Stomach (tissue), 4 donors: ENCODE measurements around the gene AP5S1.

ENCODE experiments used
- EP300 ChIP-seq: sonication (generic); formaldehyde crosslinking; IDR thresholded peaks from one replicate; pipeline ENCODE4 v1.6.1; 2017; ENCODE audit warnings: antibody characterized with exemption
- POLR2A ChIP-seq, 4 donors: fragments of 450-650 bp; IDR thresholded peaks; one replicate each; pipeline ENCODE4 v1.6.1; 2016; ENCODE audit warnings: antibody characterized with exemption in 4 of 4, control low read depth in 2 of 4, mild to moderate bottlenecking in 1 of 4, moderate library complexity in 1 of 4
- POLR2AphosphoS5 ChIP-seq, 3 donors: sonication (generic); formaldehyde crosslinking; IDR thresholded peaks; one replicate each; pipeline ENCODE4 v1.6.1; 2016; ENCODE audit warnings: antibody characterized with exemption in 3 of 3
- TF ChIP-seq, protein P1 (sequence below), 7 experiments: fragments of 450-650 bp in 4 of 7; fragments of 200-600 bp in 3 of 7; sonication (generic) in 3 of 7; IDR thresholded peaks; one replicate each; pipeline ENCODE4 v1.5.1; 2016 to 2019; ENCODE audit warnings: antibody characterized with exemption in 7 of 7, control low read depth in 2 of 7, mild to moderate bottlenecking in 1 of 7

DNA sequence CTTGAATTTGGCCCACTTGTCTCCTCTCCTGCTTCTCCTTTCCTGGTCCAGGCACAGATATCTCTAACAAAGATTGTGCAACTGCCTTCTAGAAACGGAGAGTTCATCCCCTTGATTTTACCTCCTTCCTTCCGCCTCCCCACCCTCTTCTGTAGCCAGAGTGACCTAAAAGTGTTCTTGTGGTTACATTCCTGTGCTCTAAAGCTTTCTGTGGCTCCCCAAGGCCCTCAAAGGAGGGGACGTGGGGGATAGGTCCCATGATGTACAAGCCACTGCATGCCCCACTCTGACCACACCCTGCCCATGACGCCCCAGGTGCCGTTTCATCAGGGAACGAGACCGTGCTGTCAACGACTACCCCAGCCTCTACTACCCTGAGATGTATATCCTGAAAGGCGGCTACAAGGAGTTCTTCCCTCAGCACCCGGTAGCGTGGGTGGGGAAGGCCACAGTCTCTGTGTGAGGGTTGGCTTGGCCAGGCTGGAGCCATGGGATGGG, 16.0 kb upstream of the AP5S1 start:
- no peak for TF ChIP-seq POLR2A (IDR thresholded peaks at IDR 0.05)
- TF ChIP-seq, protein P1, sequence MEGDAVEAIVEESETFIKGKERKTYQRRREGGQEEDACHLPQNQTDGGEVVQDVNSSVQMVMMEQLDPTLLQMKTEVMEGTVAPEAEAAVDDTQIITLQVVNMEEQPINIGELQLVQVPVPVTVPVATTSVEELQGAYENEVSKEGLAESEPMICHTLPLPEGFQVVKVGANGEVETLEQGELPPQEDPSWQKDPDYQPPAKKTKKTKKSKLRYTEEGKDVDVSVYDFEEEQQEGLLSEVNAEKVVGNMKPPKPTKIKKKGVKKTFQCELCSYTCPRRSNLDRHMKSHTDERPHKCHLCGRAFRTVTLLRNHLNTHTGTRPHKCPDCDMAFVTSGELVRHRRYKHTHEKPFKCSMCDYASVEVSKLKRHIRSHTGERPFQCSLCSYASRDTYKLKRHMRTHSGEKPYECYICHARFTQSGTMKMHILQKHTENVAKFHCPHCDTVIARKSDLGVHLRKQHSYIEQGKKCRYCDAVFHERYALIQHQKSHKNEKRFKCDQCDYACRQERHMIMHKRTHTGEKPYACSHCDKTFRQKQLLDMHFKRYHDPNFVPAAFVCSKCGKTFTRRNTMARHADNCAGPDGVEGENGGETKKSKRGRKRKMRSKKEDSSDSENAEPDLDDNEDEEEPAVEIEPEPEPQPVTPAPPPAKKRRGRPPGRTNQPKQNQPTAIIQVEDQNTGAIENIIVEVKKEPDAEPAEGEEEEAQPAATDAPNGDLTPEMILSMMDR (IDR thresholded peaks at IDR 0.05): no peak
- TF ChIP-seq EP300: no peak
- TF ChIP-seq POLR2AphosphoS5 (IDR thresholded peaks at IDR 0.05): no peak
